Ascending aorta (tissue), 2 donors: ENCODE measurements around the gene ROBO3. TPM values are rescaled to one million over a fixed set of nuclear protein-coding genes. Genes with fewer than 3 reads are reported as not detected.

Experiments used
- DNase-seq, 2 donors: peaks; one replicate each; pipeline ENCODE4 v3.0.0-alpha.2; 2019; ENCODE audit warnings: low spot score in 2 of 2
- H3K27ac ChIP-seq, 2 donors: fragments of 200-600 bp; sonication (generic); one replicate each; pipeline ENCODE4 v1.5.1; 2016 to 2017; ENCODE audit warnings: mild to moderate bottlenecking in 1 of 2
- H3K27me3 ChIP-seq: fragments of 200-600 bp; sonication (generic); one replicate; pipeline ENCODE4 v1.5.1; 2017
- H3K36me3 ChIP-seq, 2 donors: fragments of 200-600 bp; sonication (generic); one replicate each; pipeline ENCODE4 v1.5.1; 2016
- H3K4me1 ChIP-seq, 2 donors: fragments of 200-600 bp; sonication (generic); one replicate each; pipeline ENCODE4 v1.5.1; 2016 to 2017; ENCODE audit warnings: mild to moderate bottlenecking in 1 of 2
- H3K4me3 ChIP-seq, 2 donors: fragments of 200-600 bp; sonication (generic); one replicate each; pipeline ENCODE4 v1.5.1; 2016 to 2017; ENCODE audit warnings: mild to moderate bottlenecking in 1 of 2
- H3K9me3 ChIP-seq, 2 donors: fragments of 200-600 bp; sonication (generic); one replicate each; pipeline ENCODE4 v1.5.1; 2016
- intact Hi-C: fragments of 100-400 bp; cut with DNase I; formaldehyde crosslinking; loops from one replicate; pipeline ENCODE4 v1.15.1; 2023
- total RNA-seq: library from RNA; depleted of rRNA; stranded (reverse); fragments of >200 nt; gene quantifications from one replicate; pipeline ENCODE4 v1.1.0, GENCODE V29; 2016
- TF ChIP-seq, protein P1 (sequence below), 3 experiments: fragments of 200-600 bp in 2 of 3; fragments of 450-650 bp in 1 of 3; sonication (generic) in 2 of 3; IDR thresholded peaks; one replicate each; pipeline ENCODE4 v1.5.1; 2016 to 2019; ENCODE audit warnings: antibody characterized with exemption in 3 of 3, mild to moderate bottlenecking in 1 of 3, moderate library complexity in 1 of 3

ROBO3 gene
- total RNA-seq, 1 donor from 2014 or later: 37.5 TPM

DNA sequence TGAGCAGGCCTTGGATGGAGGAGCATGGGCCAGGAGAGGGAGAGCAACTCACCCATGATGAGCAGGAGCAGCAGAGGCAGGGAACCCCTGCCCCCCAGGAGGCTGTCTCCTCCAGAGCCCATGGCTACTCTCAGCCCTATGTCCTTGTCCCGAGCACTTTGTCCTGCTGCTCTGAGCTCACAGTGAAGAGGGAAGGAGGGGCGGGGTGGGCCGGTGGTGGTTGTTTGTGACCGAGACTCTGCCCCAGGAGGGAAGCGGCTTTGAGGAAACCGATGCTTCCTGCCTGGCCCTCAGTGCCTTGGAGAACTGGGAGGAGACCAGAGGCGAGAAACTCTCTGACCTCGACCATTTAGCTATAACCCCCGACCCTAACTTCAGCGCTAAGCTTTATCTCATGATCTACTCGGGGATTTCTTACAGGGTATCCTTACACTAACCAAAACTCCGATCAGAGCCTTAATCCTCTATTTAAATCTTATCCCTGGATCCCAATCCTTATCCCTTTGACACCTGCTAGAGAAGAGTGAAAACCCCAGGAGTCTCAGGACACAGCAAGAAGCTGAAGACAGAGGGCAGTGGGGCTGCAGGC is 32.5 kb downstream of the ROBO3 start, which contains the start of gene ROBO4:
TSS of gene ROBO4 (minus strand) at position 192 of the 589 bp plus-strand sequence. CDS start at position 122, 70 bp downstream.
- Histone ChIP-seq H3K36me3 (no peaks in the 10 kb centered on the region), H3K9me3 (no peaks in the 10 kb centered on the region), H3K4me3 (peak within 1 kb of the TSS in 1 of 2 donors; percentile 13), H3K27ac (peak within 1 kb of the TSS; percentile 54 to 55), H3K27me3 (no peaks in the 10 kb centered on the region), H3K4me1 (no peaks in the 10 kb centered on the region)
- TF ChIP-seq, protein P1, sequence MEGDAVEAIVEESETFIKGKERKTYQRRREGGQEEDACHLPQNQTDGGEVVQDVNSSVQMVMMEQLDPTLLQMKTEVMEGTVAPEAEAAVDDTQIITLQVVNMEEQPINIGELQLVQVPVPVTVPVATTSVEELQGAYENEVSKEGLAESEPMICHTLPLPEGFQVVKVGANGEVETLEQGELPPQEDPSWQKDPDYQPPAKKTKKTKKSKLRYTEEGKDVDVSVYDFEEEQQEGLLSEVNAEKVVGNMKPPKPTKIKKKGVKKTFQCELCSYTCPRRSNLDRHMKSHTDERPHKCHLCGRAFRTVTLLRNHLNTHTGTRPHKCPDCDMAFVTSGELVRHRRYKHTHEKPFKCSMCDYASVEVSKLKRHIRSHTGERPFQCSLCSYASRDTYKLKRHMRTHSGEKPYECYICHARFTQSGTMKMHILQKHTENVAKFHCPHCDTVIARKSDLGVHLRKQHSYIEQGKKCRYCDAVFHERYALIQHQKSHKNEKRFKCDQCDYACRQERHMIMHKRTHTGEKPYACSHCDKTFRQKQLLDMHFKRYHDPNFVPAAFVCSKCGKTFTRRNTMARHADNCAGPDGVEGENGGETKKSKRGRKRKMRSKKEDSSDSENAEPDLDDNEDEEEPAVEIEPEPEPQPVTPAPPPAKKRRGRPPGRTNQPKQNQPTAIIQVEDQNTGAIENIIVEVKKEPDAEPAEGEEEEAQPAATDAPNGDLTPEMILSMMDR (IDR thresholded peaks at IDR 0.05): no peak
- intact Hi-C loops: no loop called here
- peak in 1 of 2 donors; percentile 68 for DNase-seq

DNA sequence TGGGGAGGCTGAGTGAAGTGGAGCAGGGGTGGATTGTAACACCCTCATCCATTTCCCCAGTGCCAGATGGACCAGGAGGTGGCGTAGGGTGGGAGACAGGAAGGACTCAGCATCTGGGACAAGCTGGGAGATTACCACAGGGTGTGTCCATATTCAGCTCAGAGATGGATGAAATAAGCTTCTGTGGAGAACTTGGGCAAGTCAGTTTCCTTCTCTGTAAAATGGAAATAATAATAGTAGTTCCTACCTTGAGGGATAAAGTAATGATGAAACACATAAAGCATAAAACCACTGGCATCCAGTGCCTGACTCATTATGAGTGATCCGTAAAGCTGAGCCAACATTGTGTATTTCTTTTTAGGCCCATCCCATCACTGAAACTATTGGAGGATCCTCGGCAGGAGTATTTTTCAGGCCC is 33.0 kb downstream of the ROBO3 start:
- Histone ChIP-seq H3K36me3 (no peaks in the 10 kb centered on the region), H3K27me3 (no peaks in the 10 kb centered on the region), H3K9me3 (no peaks in the 10 kb centered on the region), H3K4me1 (no peaks in the 10 kb centered on the region), H3K4me3 (no peak overlapping the region), H3K27ac (peak overlapping the region; percentile 54 to 55)
- DNase-seq: peak in 1 of 2 donors; percentile 46
- intact Hi-C loops: no loop called here
- TF ChIP-seq, protein P1 (IDR thresholded peaks at IDR 0.05): no peak

DNA sequence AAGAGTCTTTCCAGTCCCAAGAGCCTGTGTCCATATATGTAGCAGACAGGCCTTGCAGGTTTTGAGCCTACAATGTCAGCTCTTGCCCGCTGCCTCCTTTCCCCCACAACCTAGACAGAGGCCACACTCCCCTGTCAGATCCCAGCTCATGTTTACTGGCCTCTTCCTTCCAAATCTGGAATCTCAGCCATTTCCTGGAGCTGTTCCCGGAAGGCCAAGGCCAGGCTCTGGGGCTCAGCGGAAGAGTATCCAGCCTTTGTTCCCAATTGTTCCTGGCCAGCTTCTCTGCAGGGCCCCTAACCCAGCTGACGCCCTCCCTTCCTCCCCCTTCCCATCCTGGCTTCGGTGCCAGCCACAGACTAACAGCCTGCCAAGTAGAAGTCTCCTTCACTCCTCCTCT is 33.5 kb downstream of the ROBO3 start:
- TF ChIP-seq, protein P1 (IDR thresholded peaks at IDR 0.05): no peak
- Histone ChIP-seq H3K9me3 (no peaks in the 10 kb centered on the region), H3K27ac (peak overlapping the region; percentile 54 to 55), H3K27me3 (no peaks in the 10 kb centered on the region), H3K4me3 (no peak overlapping the region), H3K4me1 (no peaks in the 10 kb centered on the region), H3K36me3 (no peaks in the 10 kb centered on the region)
- DNase-seq: peak in 1 of 2 donors; percentile 64
- intact Hi-C loops: no loop called here

DNA sequence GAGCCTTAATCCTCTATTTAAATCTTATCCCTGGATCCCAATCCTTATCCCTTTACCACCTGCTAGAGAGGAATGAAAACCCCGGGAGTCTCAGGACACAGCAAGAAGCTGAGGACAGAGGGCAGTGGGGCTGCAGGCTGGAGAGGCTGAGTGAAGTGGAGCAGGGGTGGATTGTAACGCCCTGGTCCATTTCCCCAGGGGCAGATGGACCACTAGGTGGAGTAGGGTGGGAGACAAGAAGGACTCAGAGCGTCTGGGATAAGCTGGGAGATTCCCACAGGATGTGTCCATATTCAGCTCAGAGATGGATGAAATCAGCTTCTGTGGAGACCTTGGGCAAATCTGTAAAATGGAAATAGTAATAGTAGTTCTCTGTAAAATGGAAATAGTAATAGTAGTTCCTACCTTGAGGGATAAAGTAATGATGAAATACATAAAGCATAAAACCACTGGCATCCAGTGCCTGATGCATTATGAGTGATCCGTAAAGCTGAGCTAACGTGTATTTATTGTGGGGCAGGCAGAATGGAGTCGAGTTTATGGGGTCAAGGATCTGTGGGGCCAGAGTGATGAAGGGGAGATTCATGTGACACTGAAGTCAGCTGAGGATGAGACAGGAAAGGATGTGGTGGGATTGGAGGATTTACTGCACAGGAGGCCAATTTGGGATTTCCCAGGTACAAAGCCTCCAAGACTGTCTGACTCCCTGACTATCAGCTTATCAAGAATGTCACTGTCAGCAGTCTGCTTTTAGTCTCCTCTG is 34.3 kb downstream of the ROBO3 start:
- Histone ChIP-seq H3K27ac (peak overlapping the region; percentile 54 to 55), H3K36me3 (no peaks in the 10 kb centered on the region), H3K4me1 (no peaks in the 10 kb centered on the region), H3K27me3 (no peaks in the 10 kb centered on the region), H3K9me3 (no peaks in the 10 kb centered on the region), H3K4me3 (no peak overlapping the region)
- peak in 1 of 2 donors; percentile 34 for DNase-seq
- TF ChIP-seq, protein P1 (IDR thresholded peaks at IDR 0.05): no peak
- intact Hi-C loops: no loop called here

DNA sequence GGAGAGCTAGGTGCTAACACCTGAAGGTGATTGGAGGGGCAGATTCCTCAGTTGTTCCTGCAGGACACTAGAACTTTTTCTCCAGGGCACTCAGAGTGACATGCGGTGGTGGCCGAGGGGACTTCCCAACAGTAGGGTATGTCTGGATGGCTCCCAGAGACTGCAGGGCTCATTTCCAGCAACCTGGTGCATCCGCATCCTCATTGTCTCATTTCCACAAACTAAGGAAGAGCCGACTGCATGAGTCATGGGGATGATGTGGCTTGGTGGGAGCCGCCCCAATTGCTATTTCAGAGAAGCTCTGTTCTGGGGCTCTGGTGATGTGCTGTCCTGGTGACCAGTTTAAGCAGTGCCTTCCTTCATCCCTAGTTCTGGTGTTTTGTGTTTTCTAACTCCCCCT is 35.2 kb downstream of the ROBO3 start:
- Histone ChIP-seq H3K27ac (no peak overlapping the region), H3K27me3 (no peaks in the 10 kb centered on the region), H3K4me1 (no peaks in the 10 kb centered on the region), H3K36me3 (no peaks in the 10 kb centered on the region), H3K9me3 (no peaks in the 10 kb centered on the region), H3K4me3 (no peak overlapping the region)
- DNase-seq: peak in 1 of 2 donors; percentile 60
- intact Hi-C loops: no loop called here
- TF ChIP-seq, protein P1 (IDR thresholded peaks at IDR 0.05): no peak
